Nephron (organoid): ENCODE measurements around the gene ITM2B.
"Not testable (repeated sequence)": the region's sequence is repeated elsewhere in the genome, so short reads cannot be mapped to it uniquely, and the experiment has no call there.

Source experiments
- H3K27ac Mint-ChIP-seq, 3 experiments: 2 replicates each; pipeline ENCODE4 v1.8.0; 2020; ENCODE audit warnings: mixed read lengths in 3 of 3, mild to moderate bottlenecking in 2 of 3, moderate library complexity in 1 of 3
- H3K27me3 Mint-ChIP-seq: 2 replicates; pipeline ENCODE4 v1.8.0; 2021; ENCODE audit warnings: low read depth, mild to moderate bottlenecking, moderate library complexity, mixed read lengths
- H3K36me3 Mint-ChIP-seq: 2 replicates; pipeline ENCODE4 v1.8.0; 2020; ENCODE audit warnings: low read depth, mixed read lengths
- H3K4me1 Mint-ChIP-seq: 2 replicates; pipeline ENCODE4 v1.8.0; 2020; ENCODE audit warnings: mixed read lengths
- H3K4me3 Mint-ChIP-seq, 3 experiments: 2 replicates each; pipeline ENCODE4 v1.8.0; 2020; ENCODE audit warnings: mild to moderate bottlenecking in 3 of 3, mixed read lengths in 3 of 3, moderate library complexity in 2 of 3
- H3K9me3 Mint-ChIP-seq: 2 replicates; pipeline ENCODE4 v1.8.0; 2020; ENCODE audit warnings: mixed read lengths
- CTCF ChIP-seq, 3 experiments: fragments of 200-600 bp; sonication (generic); IDR thresholded peaks; one replicate each; pipeline ENCODE4 v1.5.0; 2021; ENCODE audit warnings: antibody characterized with exemption in 3 of 3; ENCODE audit not compliant: unreplicated experiment in 3 of 3

The ITM2B gene

GRCh38 chr13:48210178-48210577 lies 22.8 kb upstream of the ITM2B start:
- no peak overlapping the region for H3K27ac Mint-ChIP-seq
- TF ChIP-seq CTCF (IDR thresholded peaks at IDR 0.05; ENCODE audit: unreplicated experiment in 3 of 3): no peak
- peaks cover 11% of the 10 kb centered on the region for H3K9me3 Mint-ChIP-seq
- no peaks in the 10 kb centered on the region for H3K27me3 Mint-ChIP-seq
- H3K4me1 Mint-ChIP-seq: no peaks in the 10 kb centered on the region
- no peaks in the 10 kb centered on the region for H3K36me3 Mint-ChIP-seq
- no peak overlapping the region for H3K4me3 Mint-ChIP-seq

DNA sequence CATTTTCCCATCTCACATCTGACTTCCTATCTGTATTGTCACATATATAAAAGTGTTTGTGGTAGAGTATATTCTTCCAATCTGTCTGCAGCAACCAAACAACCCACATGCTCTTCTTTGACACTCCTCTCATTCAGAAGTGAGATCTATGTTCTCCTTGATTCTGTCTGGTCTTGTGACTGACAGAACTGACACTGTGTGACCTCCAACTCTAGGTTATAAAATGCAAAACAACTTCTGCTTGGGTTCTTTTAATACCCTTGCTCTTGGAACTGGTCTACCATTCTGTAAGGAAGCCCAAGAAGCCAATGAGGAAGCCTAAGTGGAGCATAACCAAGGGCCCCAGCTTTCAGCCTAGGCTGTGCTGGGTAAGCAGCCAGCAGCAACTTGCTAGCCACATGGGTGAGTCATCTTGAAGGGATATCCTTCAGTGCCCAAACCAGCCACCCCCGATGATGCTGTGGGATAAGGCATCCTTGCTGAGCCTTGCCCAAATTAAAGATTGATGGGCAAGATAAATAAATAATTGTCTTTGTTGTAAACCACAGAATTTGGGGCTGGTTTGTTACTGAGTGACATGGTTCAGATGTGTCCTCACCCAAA lies 18.4 kb upstream of the ITM2B start:
- no peaks in the 10 kb centered on the region for H3K4me1 Mint-ChIP-seq
- peaks cover 4% of the 10 kb centered on the region for H3K27me3 Mint-ChIP-seq
- H3K27ac Mint-ChIP-seq: no peak overlapping the region
- H3K4me3 Mint-ChIP-seq: no peak overlapping the region
- no peak for TF ChIP-seq CTCF (IDR thresholded peaks at IDR 0.05; ENCODE audit: unreplicated experiment in 3 of 3)
- peaks cover 5% of the 10 kb centered on the region for H3K36me3 Mint-ChIP-seq
- peaks cover 5% of the 10 kb centered on the region for H3K9me3 Mint-ChIP-seq

- not testable (repeated sequence) for H3K27ac Mint-ChIP-seq, H3K27me3 Mint-ChIP-seq, H3K4me3 Mint-ChIP-seq, H3K36me3 Mint-ChIP-seq, H3K4me1 Mint-ChIP-seq, H3K9me3 Mint-ChIP-seq
These were observed 17.3 kb upstream of the ITM2B start for GRCh38 chr13:48215511-48216203.

DNA sequence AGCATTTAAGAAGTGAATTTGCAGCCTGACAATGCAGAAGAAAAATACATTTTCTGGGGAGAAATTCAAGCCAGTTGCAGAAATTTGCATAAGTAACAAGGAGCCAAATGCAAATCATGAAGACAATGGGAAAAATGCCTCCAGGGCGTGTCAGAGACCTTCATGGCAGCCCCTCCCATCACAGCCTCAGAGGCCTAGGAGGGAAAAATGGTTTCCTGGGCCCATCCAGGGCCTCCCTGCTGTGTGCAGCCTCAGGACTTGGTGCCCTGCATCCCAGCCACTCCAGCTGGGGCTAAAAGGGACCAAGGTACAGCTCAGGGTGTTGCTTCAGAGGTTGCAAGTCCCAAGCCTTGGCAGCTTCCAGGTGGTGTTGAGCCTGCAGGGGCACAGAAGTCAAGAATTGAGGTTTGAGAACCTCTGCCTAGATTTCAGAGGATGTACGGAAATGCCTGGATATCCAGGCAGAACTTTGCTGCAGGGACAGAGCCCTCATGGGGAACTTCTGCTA lies 16.7 kb upstream of the ITM2B start:
- H3K27ac Mint-ChIP-seq: no peak overlapping the region
- TF ChIP-seq CTCF (IDR thresholded peaks at IDR 0.05; ENCODE audit: unreplicated experiment in 3 of 3): no peak
- peaks cover 4% of the 10 kb centered on the region for H3K4me1 Mint-ChIP-seq
- peaks cover 5% of the 10 kb centered on the region for H3K9me3 Mint-ChIP-seq
- H3K36me3 Mint-ChIP-seq: peaks cover 5% of the 10 kb centered on the region
- H3K27me3 Mint-ChIP-seq: peaks cover 4% of the 10 kb centered on the region
- H3K4me3 Mint-ChIP-seq: no peak overlapping the region

- Mint-ChIP-seq H3K4me1 (peaks cover 30% of the 10 kb centered on the region), H3K27me3 (peaks cover 4% of the 10 kb centered on the region), H3K36me3 (peaks cover 4% of the 10 kb centered on the region), H3K9me3 (peaks cover 4% of the 10 kb centered on the region), H3K27ac (peak overlapping the region in 2 of 3 experiments; percentile 39 to 89), H3K4me3 (no peak overlapping the region)
- TF ChIP-seq CTCF (IDR thresholded peaks at IDR 0.05; ENCODE audit: unreplicated experiment in 3 of 3): no peak
These were observed 12.4 kb upstream of the ITM2B start for GRCh38 chr13:48220592-48220980.

- peaks cover 4% of the 10 kb centered on the region for H3K27me3 Mint-ChIP-seq
- H3K4me3 Mint-ChIP-seq: no peak overlapping the region
- H3K9me3 Mint-ChIP-seq: no peaks in the 10 kb centered on the region
- H3K27ac Mint-ChIP-seq: peak overlapping the region; percentile 39 to 89 (median 76)
- peaks cover 30% of the 10 kb centered on the region for H3K4me1 Mint-ChIP-seq
- no peak for TF ChIP-seq CTCF (IDR thresholded peaks at IDR 0.05; ENCODE audit: unreplicated experiment in 3 of 3)
- no peaks in the 10 kb centered on the region for H3K36me3 Mint-ChIP-seq
These were observed 11.9 kb upstream of the ITM2B start for GRCh38 chr13:48220981-48221685.
